Hematopoietic multipotent progenitor cell treated with erythropoietin and hydrocortisone succinate and interleukin-3 and kit ligand, for 6 days (in vitro differentiated cells): Measurements from ENCODE around the gene ASPHD1.

Experiments
- DNase-seq: peaks from one replicate; pipeline ENCODE4 v3.0.0-alpha.2; 2015

Gene ASPHD1

GRCh38 chr16:29950806-29951461 is 50.6 kb downstream of the ASPHD1 start:
- DNase-seq, result no peak

- DNase-seq, result no peak
These were observed 51.5 kb downstream of the ASPHD1 start for GRCh38 chr16:29951625-29952365.
